Lung (tissue), 12 donors: ENCODE measurements around the gene PITPNB. TPM values are rescaled to one million over a fixed set of nuclear protein-coding genes. Genes with fewer than 3 reads are reported as not detected.

Experiments used
- ATAC-seq: fragments of 200-7000 bp; cut with Tn5 transposase; one replicate; pipeline ENCODE4 v1.9.1; 2020; ENCODE audit warnings: moderate number of reproducible peaks; ENCODE audit not compliant: insufficient read depth, low FRiP score
- DNase-seq, 3 donors: peaks; one replicate each; pipeline ENCODE4 v3.0.0-alpha.2; 2013 to 2017
- H3K27ac ChIP-seq, 2 donors: one replicate each; pipeline ENCODE4 v1.5.1; 2013; ENCODE audit warnings: mild to moderate bottlenecking in 2 of 2, moderate library complexity in 2 of 2, control low read depth in 1 of 2, inconsistent platforms in 1 of 2, low read depth in 1 of 2, low read length in 1 of 2
- H3K27me3 ChIP-seq, 3 donors: one replicate each; pipeline ENCODE4 v1.5.1; 2013; ENCODE audit warnings: low read length in 2 of 3; ENCODE audit not compliant: control insufficient read depth in 3 of 3, insufficient read depth in 3 of 3
- H3K36me3 ChIP-seq, 4 donors: one replicate each; pipeline ENCODE4 v1.5.1; 2013; ENCODE audit warnings: low read length in 4 of 4, mild to moderate bottlenecking in 1 of 4, moderate library complexity in 1 of 4; ENCODE audit not compliant: control insufficient read depth in 4 of 4, insufficient read depth in 4 of 4
- H3K4me1 ChIP-seq, 5 donors: one replicate each; pipeline ENCODE4 v1.5.1; 2013; ENCODE audit warnings: low read length in 5 of 5, mild to moderate bottlenecking in 2 of 5, moderate library complexity in 1 of 5; ENCODE audit not compliant: control insufficient read depth in 5 of 5, insufficient read depth in 5 of 5
- H3K4me3 ChIP-seq: one replicate; pipeline ENCODE4 v1.5.1; 2013; ENCODE audit warnings: mild to moderate bottlenecking, control low read depth, moderate library complexity
- H3K9ac ChIP-seq, 2 donors: one replicate each; pipeline ENCODE4 v1.5.1; 2013; ENCODE audit warnings: low read length in 2 of 2, control low read depth in 1 of 2; ENCODE audit not compliant: insufficient read depth in 1 of 2
- H3K9me3 ChIP-seq, 4 donors: one replicate each; pipeline ENCODE4 v1.5.1; 2013; ENCODE audit warnings: low read length in 3 of 4, mild to moderate bottlenecking in 1 of 4, moderate library complexity in 1 of 4; ENCODE audit not compliant: control insufficient read depth in 4 of 4, insufficient read depth in 3 of 4
- WGBS, 2 donors: extraction: QIAGEN DNeasy Blood & Tissue Kit; methylation state at CpG; one replicate each; pipeline ENCODE4 v1.1.7; 2013; 5-methylcytosine and 5-hydroxymethylcytosine counted together
- polyA plus RNA-seq, 2 donors: library from polyadenylated mRNA; stranded (reverse); fragments of 200-250 nt; gene quantifications; one replicate each; pipeline ENCODE4 v1.2.1, GENCODE V29; 2013
- total RNA-seq, 2 donors: library from RNA; depleted of rRNA in 1 of 2; stranded (reverse); fragments of >200 nt in 1 of 2; gene quantifications; one replicate each; pipeline ENCODE4 v1.2.1, GENCODE V29; 2014 to 2021
- TF ChIP-seq, protein P1 (sequence below): IDR thresholded peaks from 2 replicates; pipeline ENCODE4 v1.5.1; 2012; ENCODE audit warnings: mild to moderate bottlenecking; ENCODE audit errors: control extremely low read depth, extremely low read depth
- donor health status: control.
- donor health status: control.
- donor health status: Bipolar disorder and iron deficiency.
- donor health status: healthy.
- donor health status: DM: yes; HTN: yes; CAD: no.

PITPNB gene
- total and polyA plus RNA-seq, 4 donors = 19.2 to 73.5 (median 37.5) TPM

DNA sequence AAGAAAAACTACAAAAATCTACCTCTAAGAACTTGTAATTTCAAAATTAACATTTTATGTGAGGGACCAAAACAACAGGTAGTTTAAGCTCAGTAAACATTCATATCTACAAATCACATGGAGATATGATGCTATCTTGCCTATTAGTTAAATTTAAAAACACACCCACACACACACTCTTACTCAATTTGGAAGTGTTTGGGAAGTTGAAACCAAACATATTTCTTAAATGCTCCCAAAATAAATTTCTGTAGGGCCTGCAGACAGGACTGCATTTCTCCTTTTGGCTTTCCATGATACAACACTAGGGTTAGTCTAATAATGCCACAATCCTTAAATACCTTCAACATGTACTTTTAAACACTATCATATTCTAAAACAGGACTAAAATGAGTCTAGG lies 7.0 kb downstream of the PITPNB start:
- peaks cover 0 to 60% (median 28%) of the 10 kb centered on the region in 5 donors for H3K4me1 ChIP-seq

DNA sequence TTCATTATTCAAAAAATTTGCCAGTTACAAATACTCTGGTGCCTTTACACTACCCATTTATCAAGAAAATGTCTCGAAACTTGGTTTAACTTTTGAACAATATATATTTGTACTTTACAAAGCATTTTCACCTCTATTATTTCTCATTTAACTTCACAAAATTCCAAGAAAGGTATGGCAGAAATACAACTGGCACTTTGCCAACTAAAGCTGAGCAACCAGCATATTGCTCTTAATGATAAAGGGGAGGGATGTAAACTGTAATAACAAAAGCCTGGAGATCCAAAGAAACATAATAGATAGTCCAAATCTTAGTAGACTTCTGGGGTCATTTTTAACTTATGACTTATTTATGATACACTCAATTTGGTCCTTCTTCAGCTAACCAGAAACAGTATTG lies 7.7 kb downstream of the PITPNB start:
- WGBS, 2 donors = 94 to 98% methylated on average over 1 of the region's 1 CpG

More for the DNA sequence above, 7.0 kb downstream of the PITPNB start:
- H3K36me3 ChIP-seq = peaks cover 3 to 16% (median 7%) of the 10 kb centered on the region in 4 donors
- H3K9ac ChIP-seq = no peak overlapping the region
- DNase-seq = no peak
- H3K27me3 ChIP-seq = no peaks in the 10 kb centered on the region
- TF ChIP-seq, protein P1, sequence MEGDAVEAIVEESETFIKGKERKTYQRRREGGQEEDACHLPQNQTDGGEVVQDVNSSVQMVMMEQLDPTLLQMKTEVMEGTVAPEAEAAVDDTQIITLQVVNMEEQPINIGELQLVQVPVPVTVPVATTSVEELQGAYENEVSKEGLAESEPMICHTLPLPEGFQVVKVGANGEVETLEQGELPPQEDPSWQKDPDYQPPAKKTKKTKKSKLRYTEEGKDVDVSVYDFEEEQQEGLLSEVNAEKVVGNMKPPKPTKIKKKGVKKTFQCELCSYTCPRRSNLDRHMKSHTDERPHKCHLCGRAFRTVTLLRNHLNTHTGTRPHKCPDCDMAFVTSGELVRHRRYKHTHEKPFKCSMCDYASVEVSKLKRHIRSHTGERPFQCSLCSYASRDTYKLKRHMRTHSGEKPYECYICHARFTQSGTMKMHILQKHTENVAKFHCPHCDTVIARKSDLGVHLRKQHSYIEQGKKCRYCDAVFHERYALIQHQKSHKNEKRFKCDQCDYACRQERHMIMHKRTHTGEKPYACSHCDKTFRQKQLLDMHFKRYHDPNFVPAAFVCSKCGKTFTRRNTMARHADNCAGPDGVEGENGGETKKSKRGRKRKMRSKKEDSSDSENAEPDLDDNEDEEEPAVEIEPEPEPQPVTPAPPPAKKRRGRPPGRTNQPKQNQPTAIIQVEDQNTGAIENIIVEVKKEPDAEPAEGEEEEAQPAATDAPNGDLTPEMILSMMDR = no peak
- no peak overlapping the region for H3K27ac ChIP-seq
- no peaks in the 10 kb centered on the region for H3K9me3 ChIP-seq
- ATAC-seq = no peak
- H3K4me3 ChIP-seq = no peak overlapping the region

DNA sequence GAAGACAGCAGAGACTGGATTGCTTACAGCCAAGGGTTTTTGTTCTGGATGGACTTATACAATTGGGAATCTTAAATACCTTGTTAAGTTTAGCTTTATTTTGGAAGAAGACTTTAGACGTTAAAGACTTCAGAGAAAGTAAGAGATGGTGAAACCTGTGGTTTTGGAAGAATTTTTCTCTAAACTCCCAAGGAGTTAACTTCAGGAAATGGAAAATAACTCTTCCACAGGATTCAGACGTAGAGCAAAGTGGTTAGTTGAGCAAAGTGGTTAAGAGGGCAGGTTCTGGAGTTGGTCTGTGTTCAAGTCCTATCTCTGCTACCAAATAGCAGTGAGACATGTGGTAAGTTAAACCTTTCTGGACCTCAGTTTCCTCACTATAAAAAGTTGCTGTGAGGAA lies 12.8 kb downstream of the PITPNB start:
- no peak for DNase-seq
- no peak overlapping the region for H3K9ac ChIP-seq
- ATAC-seq = no peak
- H3K4me3 ChIP-seq = no peak overlapping the region
- TF ChIP-seq, protein P1 = no peak
- H3K36me3 ChIP-seq = peaks cover 11 to 26% (median 19%) of the 10 kb centered on the region in 4 donors
- H3K27me3 ChIP-seq = no peaks in the 10 kb centered on the region
- peaks cover 0 to 6% (median 0%) of the 10 kb centered on the region in 5 donors for H3K4me1 ChIP-seq
- no peaks in the 10 kb centered on the region for H3K9me3 ChIP-seq
- H3K27ac ChIP-seq = no peak overlapping the region
- 42 to 62% methylated on average over 2 of the region's 2 CpGs for WGBS, 2 donors

More for the DNA sequence above, 7.7 kb downstream of the PITPNB start:
- Histone ChIP-seq H3K36me3 (peaks cover 6 to 16% (median 7%) of the 10 kb centered on the region in 4 donors), H3K9me3 (no peaks in the 10 kb centered on the region), H3K27me3 (no peaks in the 10 kb centered on the region), H3K4me1 (peaks cover 0 to 55% (median 27%) of the 10 kb centered on the region in 5 donors), H3K4me3 (no peak overlapping the region), H3K9ac (no peak overlapping the region), H3K27ac (no peak overlapping the region)
- TF ChIP-seq, protein P1 = no peak
- ATAC-seq = no peak
- DNase-seq = peak in 1 of 3 donors; percentile 29

DNA sequence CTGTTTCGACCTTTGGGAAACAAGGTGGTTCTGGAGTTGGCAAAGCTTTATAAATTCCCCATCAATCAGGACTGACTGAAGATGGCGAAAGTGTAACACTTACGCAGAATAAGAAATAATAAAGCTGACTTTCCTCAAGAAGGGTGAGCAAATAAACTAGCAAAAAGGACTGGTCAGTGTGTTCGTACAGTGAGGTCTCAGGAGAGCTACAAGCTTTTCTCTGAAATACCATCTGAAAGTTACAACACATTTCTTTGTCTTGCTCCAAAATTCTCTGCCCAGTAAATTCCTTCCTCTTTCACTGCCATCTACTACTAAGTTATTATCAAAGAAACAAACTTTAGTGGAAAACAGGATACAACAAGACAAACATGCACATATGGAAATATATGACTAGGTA lies 13.4 kb downstream of the PITPNB start:
- DNase-seq = no peak
- no peaks in the 10 kb centered on the region for H3K27me3 ChIP-seq
- no peak for ATAC-seq
- H3K36me3 ChIP-seq = peaks cover 11 to 23% (median 18%) of the 10 kb centered on the region in 4 donors
- no peaks in the 10 kb centered on the region for H3K9me3 ChIP-seq
- H3K9ac ChIP-seq = no peak overlapping the region
- H3K4me1 ChIP-seq = peaks cover 0 to 9% (median 0%) of the 10 kb centered on the region in 5 donors
- TF ChIP-seq, protein P1 = no peak
- no peak overlapping the region for H3K4me3 ChIP-seq
- H3K27ac ChIP-seq = peak overlapping the region in 1 of 2 donors; percentile 2
- WGBS, 2 donors = 60 to 88% methylated on average over 4 of the region's 4 CpGs
